ENCODE measurements around the gene MORC3.

The MORC3 gene

DNA sequence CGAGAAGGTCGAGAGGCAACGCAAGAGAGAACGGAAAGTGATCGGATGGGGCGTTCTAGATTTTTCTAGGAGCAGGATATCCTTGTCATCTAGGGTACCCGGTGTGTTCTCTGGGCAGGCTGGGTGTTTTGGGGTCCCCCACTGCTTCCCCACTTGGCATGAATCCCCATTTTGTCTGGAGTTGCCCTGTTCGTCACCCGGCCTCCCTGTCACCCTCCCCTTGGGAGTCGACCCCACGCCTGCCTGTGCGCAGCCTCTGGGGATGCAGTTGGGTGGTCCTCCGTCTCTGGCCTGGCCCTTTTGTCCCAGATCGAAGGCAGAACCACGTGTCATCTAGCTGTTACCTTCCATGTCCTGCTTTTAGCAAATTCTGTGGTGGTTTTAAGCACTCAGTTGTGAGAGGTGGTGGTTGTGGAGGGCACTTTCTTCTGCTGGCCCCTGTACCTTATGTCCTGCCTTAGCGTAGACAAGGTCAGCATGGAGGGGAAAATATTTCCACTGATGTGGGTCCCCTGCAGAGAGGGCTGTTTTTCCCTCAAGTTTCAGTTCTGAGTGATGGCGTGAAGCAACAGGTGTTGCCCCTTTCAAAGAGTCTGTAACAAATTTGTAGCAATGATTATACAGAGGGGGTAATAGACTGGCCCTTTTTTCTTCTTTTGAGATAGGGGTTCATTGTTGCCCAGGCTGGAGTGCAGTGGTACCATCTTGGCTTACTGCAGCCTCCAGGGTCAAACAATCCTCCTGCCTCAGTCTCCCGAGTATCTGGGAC lies 100.8 kb downstream of the MORC3 start:
- Histone ChIP-seq H3K4me2 (no peak overlapping the region; the same call in 1 of the 2 replicates), H3K27ac (no peak overlapping the region), H3K27me3 (ENCODE audit: insufficient read depth, low read depth) (no peaks in the 10 kb centered on the region), H3K36me3 (ENCODE audit: insufficient read depth) (no peaks in the 10 kb centered on the region), H3K4me1 (ENCODE audit: low read depth, poor library complexity, severe bottlenecking) (peaks cover 17% of the 10 kb centered on the region), H3K79me2 (ENCODE audit: insufficient read depth, low read depth) (no peaks in the 10 kb centered on the region), H4K20me1 (ENCODE audit: insufficient read depth) (no peaks in the 10 kb centered on the region), H2AFZ (ENCODE audit: low read depth) (no peak overlapping the region), H3K4me3 (IDR thresholded peaks at IDR 0.05; ENCODE audit: insufficient read depth, low read depth, low read length) (no peak overlapping the region), H3K9ac (no peak overlapping the region)
- TF ChIP-seq, protein P1, sequence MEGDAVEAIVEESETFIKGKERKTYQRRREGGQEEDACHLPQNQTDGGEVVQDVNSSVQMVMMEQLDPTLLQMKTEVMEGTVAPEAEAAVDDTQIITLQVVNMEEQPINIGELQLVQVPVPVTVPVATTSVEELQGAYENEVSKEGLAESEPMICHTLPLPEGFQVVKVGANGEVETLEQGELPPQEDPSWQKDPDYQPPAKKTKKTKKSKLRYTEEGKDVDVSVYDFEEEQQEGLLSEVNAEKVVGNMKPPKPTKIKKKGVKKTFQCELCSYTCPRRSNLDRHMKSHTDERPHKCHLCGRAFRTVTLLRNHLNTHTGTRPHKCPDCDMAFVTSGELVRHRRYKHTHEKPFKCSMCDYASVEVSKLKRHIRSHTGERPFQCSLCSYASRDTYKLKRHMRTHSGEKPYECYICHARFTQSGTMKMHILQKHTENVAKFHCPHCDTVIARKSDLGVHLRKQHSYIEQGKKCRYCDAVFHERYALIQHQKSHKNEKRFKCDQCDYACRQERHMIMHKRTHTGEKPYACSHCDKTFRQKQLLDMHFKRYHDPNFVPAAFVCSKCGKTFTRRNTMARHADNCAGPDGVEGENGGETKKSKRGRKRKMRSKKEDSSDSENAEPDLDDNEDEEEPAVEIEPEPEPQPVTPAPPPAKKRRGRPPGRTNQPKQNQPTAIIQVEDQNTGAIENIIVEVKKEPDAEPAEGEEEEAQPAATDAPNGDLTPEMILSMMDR (conservative IDR thresholded peaks at IDR 0.05; ENCODE audit: low read depth, low read length) = no peak

DNA sequence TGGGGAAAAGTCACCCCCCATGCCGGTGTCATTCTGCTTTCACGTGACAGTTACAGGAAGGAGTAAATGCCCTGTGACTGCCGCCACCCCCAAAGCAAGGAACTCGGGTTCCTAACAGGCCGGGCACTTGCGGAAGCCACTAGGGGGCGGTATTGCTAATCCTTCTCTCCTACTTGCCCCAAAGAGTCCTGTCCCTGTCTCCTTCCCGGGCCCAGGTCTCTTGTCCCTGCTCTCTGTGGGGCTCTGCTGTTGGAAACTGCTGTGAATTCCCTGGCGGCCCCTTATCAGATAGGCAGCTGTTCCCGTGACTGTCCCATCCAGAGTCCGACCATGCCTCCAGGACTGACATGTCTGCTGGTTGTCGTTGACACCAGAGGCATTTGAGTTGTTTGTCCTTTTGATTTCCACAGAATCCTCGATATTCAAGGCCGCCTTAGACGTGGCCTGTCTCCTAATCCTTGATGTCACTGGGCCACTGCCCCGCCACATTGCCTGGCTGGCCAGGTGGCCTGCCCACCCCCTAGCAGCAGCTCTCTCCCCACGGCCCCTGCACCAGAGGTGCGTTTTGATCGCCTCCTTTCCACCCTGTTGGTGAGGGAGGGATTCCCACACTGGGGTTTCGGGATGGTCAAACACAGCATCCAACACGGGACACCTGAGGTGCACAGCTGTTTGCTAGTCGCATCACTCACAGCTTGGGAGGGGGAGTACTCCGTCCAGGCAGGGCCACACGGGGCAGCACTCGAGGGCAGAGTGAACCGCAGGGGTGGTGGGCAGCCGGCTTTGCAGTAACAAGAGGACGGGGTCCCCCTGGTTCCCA lies 102.5 kb downstream of the MORC3 start:
- H3K79me2 ChIP-seq (ENCODE audit: insufficient read depth, low read depth) = no peaks in the 10 kb centered on the region
- H3K9ac ChIP-seq = no peak overlapping the region
- H3K36me3 ChIP-seq (ENCODE audit: insufficient read depth) = no peaks in the 10 kb centered on the region
- no peaks in the 10 kb centered on the region for H3K27me3 ChIP-seq (ENCODE audit: insufficient read depth, low read depth)
- H3K27ac ChIP-seq = no peak overlapping the region
- peaks cover 17% of the 10 kb centered on the region for H3K4me1 ChIP-seq (ENCODE audit: low read depth, poor library complexity, severe bottlenecking)
- no peak overlapping the region; the same call in 1 of the 2 replicates for H2AFZ ChIP-seq (ENCODE audit: low read depth)
- H4K20me1 ChIP-seq (ENCODE audit: insufficient read depth) = no peaks in the 10 kb centered on the region
- no peak overlapping the region for H3K4me2 ChIP-seq
- TF ChIP-seq, protein P1 (conservative IDR thresholded peaks at IDR 0.05; ENCODE audit: low read depth, low read length) = peak; percentile 82
- no peak overlapping the region for H3K4me3 ChIP-seq (IDR thresholded peaks at IDR 0.05; ENCODE audit: insufficient read depth, low read depth, low read length)

DNA sequence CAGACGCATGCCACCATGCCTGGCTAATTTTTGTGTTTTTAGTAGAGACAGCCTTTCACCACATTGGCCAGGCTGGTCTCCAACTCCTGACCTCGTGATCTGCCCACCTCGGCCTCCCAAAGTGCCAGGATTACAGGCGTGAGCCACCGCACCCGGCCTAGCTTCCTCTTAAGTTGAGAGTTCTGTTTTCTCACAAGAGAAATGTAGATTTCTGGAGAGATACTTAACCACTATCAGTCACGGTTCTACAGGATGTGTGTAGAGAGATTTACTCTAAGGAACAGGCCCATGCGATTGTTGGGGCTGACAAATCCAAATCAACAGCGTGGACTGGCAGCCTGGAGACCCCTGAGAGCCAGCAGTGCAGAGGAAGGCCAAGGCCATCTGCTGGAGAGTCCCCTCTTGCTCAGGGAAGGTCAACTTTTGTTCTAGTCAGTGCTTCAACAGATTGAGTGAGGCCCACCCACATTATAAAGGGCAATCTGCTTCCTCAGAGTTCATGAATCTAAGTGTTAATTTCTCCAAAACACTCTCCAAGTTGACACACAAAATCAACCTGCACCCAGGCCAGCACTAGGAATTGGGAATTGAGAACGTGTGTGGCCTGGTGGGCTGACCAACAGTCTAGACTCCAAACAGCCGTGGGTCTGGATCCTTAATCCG lies 103.9 kb downstream of the MORC3 start:
- H3K4me2 ChIP-seq = no peak overlapping the region
- no peaks in the 10 kb centered on the region for H3K27me3 ChIP-seq (ENCODE audit: insufficient read depth, low read depth)
- H2AFZ ChIP-seq (ENCODE audit: low read depth) = no peak overlapping the region
- H3K27ac ChIP-seq = no peak overlapping the region
- TF ChIP-seq, protein P1 (conservative IDR thresholded peaks at IDR 0.05; ENCODE audit: low read depth, low read length) = no peak
- H3K4me1 ChIP-seq (ENCODE audit: low read depth, poor library complexity, severe bottlenecking) = peaks cover 17% of the 10 kb centered on the region
- H3K9ac ChIP-seq = no peak overlapping the region
- H3K36me3 ChIP-seq (ENCODE audit: insufficient read depth) = no peaks in the 10 kb centered on the region
- H3K4me3 ChIP-seq (IDR thresholded peaks at IDR 0.05; ENCODE audit: insufficient read depth, low read depth, low read length) = no peak overlapping the region
- no peaks in the 10 kb centered on the region for H4K20me1 ChIP-seq (ENCODE audit: insufficient read depth)
- H3K79me2 ChIP-seq (ENCODE audit: insufficient read depth, low read depth) = no peaks in the 10 kb centered on the region

DNA sequence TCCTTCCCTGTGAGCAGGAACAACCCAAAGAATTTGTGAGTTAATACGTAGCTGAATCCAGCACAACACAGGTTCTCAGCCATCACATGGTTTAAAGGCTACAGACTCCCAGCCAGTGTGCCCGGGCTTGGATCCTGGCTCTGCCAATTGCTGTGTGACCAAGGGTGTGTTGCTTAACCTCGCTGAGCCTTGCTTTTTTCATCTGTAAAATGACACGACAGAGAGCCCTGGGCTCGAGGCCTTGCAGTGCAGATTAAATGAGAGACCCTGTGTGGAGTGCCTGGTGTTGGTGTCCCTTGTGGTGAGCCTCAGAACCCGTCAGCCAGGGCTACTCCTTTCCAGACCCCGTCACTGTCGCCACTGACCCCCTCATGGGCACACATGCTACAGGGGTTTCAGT lies 104.6 kb downstream of the MORC3 start:
- H3K9ac ChIP-seq = no peak overlapping the region
- H4K20me1 ChIP-seq (ENCODE audit: insufficient read depth) = no peaks in the 10 kb centered on the region
- H3K4me3 ChIP-seq (IDR thresholded peaks at IDR 0.05; ENCODE audit: insufficient read depth, low read depth, low read length) = no peak overlapping the region
- H3K79me2 ChIP-seq (ENCODE audit: insufficient read depth, low read depth) = no peaks in the 10 kb centered on the region
- no peak overlapping the region for H3K4me2 ChIP-seq
- no peak overlapping the region for H2AFZ ChIP-seq (ENCODE audit: low read depth)
- peaks cover 16% of the 10 kb centered on the region for H3K4me1 ChIP-seq (ENCODE audit: low read depth, poor library complexity, severe bottlenecking)
- TF ChIP-seq, protein P1 (conservative IDR thresholded peaks at IDR 0.05; ENCODE audit: low read depth, low read length) = no peak
- no peaks in the 10 kb centered on the region for H3K36me3 ChIP-seq (ENCODE audit: insufficient read depth)
- no peaks in the 10 kb centered on the region for H3K27me3 ChIP-seq (ENCODE audit: insufficient read depth, low read depth)
- H3K27ac ChIP-seq = no peak overlapping the region
